Stimulated activated CD4-positive, alpha-beta T cell treated with anti-CD3 and anti-CD28 coated beads, TNF-alpha, amount 100 ng/mL, for 4 hours (primary cell): Measurements from ENCODE around the gene CD109.
A peak's percentile ranks its signal among the peaks of the same experiment; 100 is the strongest.
"Not testable (repeated sequence)": the region's sequence is repeated elsewhere in the genome, so short reads cannot be mapped to it uniquely, and the experiment has no call there.

ENCODE experiments used
- DNase-seq, 3 experiments: peaks; one replicate each; pipeline ENCODE4 v3.0.0-alpha.2; 2020; ENCODE audit warnings: low read depth in 3 of 3

Gene CD109

DNA sequence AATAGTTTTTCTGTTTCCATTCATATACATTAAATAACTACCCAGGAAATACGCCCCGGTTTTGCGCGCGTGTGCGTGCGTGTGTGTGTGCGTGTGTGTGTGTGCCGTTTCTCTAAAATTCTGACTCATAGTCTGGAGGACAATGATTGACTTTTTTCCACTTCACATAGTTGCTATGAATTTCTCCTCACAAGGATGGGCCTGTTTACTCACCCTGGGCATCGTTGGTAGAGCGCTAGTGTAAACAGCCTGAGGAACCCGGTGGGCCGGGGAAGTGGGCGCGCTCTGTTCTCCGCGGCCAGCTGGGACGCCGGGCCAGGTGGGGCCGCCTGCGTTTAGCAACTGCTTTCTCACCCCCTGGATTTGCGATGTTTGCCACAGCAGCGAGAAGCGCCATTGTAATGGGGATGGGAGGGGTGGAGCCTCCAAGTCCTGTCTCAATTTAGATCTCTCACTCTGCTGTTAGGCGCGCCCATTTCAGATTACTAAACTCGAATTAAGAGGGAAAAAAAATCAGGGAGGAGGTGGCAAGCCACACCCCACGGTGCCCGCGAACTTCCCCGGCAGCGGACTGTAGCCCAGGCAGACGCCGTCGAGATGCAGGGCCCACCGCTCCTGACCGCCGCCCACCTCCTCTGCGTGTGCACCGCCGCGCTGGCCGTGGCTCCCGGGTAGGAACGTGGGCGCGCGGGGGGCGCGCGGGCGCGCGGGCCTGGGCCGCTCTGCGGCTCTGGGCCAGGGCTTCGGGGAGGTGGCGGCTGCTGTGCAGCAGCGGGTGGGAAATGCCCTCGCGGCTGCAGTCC lies at the start of gene CD109:
Gene CD109 (plus strand): TSS at position 585 of the 803 bp plus-strand sequence. CDS start 13 bp downstream, at position 598.
- DNase-seq, result peak; percentile 44 to 67 (median 56)

DNA sequence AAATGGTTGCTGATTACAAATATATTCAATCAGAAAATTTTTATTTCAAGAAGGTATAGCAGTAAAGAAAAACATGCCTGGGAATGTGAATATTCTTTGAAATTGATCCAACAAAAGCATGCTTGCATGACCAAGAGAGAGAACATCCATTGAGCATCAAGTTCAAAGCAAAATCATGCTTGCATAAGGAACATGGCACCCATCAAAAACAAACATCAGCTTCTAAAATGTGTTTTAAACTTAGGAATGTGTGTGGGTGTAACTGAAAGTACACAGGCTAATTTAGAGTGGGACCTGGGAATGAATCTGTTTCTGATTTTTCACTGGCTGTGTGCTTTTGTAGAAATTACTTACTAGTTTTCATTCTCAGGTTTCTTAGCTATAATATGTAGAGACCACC lies 47.8 kb upstream of the CD109 start:
- DNase-seq, result no peak

DNA sequence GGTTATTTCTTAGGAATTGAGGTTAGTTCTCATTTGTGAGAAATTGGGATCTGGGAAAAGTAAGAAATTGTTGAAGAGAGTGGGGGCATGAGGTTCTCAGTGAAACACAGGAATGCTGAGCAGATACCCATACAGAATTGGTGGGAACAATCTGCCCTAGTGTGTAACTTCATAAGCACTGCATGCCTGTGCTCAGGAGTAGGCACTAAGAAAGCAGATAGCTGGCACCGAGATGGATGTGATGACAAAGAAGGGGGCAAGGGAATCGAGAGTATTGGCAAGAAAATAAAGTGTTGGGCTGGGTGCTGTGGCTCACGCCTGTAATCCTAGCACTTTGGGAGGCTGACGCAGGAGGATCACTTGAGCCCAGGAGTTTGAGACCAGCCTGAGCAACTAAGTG lies 46.2 kb upstream of the CD109 start:
- no peak for DNase-seq

DNA sequence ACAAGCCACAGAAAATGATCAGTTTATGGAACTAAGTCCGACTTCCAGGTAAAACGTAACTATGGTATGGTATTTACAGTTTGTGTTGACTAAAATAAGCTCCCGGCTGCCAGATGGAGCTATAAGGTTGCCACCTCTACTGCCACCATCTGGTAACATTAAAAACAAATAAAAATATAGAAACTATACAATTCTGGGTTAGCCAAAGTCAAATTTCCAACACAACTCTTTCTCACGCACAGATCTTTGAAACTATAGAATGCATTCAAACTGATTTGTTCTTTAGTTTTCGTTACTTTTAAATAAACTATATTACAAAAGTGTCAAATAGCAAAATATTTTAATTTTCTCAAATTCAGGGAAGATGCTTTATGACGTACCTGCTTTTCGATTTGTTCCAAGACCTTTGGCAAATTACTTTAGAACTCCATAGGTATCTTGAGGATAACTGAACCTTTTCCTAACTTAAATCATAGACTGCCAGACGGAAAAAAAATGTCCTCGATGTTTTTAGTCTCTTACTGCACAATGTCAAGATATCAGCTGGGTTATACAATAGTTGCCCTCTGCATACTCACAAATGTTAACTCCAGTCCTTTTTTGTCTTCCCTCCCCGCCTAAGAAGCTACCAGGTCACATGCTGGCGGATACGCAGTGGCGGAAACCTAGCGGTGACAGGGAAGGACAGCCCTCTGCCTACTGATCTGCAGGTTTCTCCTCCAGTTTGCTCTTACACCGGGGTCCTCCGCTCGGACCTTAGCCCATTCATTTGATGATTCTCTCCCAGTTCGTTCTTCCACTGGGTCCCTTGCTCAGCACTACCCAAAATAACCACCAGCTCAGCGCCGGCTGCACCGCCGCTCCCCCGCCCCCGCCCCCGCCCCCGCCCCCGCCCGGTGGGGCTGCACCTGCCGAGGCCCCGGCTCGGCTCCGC lies 43.1 kb upstream of the CD109 start:
- DNase-seq, result peak; percentile 18 to 36 (median 20)

DNA sequence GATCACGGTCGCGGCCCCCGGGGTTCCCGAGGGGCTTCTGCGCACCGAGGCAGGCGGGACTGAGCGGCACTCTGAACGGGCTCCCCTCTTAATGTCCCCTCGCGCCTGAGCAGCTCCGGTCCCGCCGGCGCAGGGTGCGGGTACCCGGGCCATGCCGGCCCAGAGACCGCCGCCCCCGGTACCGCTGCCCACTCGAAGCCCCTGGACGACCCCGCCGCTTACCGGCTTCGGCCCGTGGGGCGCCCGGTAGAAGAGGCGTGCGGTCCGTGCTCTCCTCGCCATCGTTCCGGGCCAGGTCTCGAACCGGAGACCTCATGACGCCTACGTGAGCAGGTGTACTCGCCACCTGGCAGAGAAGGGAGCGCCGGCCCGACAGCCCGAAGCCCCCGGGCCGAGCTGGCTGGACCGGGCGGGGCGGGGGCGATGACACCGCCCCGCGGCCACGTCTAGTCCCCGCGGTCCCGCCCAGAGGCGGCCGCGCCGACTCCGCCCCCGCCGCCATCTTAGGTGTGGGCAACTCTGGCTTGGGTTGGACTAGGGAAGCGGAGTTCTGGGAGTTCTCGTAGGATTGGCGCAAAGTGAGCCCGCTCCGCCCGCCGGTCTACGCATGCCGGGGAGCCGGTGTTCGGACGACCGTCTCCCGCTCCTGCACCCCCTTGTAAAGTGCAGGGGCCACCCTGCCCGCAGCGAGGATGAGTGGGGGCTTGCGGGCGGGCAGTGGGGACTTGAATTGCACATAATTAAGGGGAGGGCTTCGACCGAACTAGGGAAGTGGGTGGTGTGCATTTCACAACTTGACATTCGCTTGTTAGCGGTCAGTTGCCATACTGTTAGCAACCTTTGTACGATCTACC lies 42.2 kb upstream of the CD109 start, which contains the start of gene SLC17A5:
Gene SLC17A5 (minus strand): TSS at position 422 of the 854 bp plus-strand sequence. CDS start 106 bp downstream, at position 316.
- DNase-seq, result peak; percentile 76 to 89 (median 82)

DNA sequence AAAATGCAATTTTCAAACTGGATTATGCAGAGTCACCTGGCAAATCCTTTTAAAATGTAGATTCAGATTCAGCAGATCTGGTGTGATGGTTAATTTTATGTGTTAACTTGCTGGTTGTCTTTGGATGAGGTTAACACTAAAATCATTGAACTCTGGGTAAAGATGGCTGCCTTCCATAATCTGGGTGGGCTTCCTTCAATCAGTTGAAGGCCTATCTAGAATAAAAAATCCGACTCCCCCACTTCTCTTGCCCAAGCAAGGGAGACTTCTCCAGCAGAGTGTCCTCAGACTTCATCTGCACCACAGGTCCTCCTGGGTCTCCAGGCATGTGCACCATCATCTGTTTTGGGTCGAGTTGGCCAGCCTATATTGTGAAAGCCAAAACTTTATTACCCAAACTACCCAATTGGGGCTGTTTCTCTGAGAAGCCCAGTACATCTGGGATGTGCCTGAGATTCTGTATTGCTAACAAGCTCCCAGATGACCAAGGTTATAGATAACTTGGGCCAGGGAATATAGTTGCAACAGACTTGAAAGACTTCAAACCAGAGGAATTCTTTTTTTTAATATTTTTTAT lies 40.6 kb upstream of the CD109 start:
- DNase-seq, result no peak

DNA sequence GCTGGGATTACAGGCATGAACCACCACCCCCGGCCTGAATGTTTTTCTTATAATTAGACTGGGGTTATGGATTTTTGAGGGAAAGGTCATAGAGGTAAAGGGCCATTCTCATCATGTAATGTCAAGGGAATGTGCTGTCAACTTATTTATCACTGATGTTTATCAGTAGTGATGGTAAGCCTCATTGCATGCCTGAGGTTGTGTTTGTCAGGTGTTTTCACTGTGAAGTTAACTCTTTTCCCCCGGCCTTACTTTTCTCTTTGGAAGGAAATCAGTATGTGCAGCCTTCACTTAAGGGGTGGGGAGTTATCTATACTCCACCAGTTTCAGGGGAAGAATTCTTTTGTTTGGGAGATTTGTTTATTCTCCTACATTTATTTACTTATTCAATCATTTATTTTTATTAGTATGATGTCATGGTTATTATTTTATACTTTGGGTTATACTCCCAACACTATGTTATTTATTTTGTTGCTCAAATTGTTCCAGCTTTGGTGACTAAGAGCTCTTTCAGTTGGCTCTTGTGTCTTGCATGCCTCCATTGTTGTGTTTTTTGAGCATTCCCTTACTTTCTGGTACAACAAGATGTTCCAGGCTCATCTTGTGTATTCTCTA lies 39.4 kb upstream of the CD109 start:
- DNase-seq, result no peak

DNA sequence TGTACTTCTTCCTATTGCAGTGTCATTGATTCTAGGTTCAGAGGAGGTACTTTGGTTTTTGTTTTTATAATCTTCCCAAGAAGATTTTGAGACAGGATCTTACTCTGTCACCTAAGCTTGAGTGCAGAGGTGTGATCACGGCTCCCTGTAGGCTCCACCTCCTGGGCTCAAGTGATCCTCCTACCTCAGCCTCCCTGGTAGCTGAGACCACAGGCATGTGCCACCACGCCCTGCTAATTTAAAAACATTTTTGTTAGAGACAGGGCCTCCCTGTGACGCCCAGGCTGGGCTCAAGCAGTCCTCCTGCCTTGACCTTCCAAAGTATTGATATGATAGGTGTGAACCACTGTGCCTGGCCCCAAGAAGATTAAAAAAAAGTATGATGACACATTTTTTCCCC lies 38.8 kb upstream of the CD109 start:
- no peak for DNase-seq

DNA sequence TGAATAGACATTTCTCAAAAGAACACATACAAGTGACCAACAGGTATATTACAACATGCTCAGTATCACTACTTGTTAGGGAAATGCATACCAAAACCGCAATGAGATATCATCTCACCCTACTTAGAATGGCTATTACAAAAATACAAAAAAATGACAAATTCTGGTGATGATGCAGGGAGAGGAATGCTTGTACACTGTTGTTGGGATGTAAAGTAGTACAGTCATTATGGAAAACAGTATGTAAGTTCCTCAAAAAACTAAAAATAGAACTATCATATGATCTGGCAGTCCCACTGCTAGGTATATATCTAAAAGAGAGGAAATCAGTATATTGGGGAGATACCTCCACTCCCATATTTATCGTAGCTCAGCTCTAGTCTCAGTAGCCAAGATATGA lies 31.3 kb upstream of the CD109 start:
- DNase-seq, result no peak

DNA sequence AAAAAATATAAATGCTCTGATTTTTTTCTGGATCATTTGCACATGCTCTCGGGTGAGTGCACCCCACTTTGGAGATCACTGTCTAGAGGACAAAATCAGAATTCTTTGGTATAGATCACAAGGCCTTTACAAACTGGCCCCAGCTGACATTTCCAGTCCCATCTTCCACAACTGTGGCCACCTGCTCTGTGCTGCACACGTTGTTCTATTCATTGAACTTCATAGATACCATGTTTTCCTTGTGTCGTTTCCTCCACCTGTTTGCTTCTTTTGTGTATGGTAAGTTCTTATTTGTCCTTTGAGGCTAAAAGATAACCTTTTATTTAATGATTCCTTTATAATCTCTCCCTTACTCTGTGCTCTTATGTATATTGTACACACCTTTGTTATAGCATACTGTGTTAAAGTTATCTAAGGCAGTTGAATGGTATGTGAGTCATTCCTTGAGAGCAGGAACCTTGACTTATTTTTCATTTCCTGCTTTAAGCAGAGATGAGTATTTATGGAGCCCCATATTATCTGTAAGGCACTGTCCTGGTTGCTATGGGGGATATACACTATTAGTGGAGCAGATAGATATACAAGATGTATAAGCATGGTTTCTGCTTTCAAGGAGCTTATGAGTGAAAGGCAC lies 30.2 kb upstream of the CD109 start:
- no peak for DNase-seq

DNA sequence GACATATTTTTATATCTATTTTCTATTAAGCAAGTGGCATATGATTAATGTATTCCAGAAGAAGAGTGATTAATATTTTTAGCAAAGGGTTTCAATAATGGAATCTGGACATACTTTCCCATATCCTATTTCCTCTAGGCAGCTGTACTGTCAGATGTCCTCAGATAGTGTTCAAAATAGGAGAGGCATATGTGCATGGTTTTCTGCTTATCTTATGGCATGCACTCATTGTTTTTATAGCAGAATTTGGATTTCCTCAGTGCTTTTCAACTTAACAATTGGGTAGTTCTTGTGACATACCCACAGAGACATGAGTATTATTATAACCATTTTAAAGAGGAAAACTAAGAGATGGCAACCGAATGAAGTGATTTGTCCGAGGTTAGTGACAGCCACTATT lies 29.6 kb upstream of the CD109 start:
- DNase-seq, result no peak

DNA sequence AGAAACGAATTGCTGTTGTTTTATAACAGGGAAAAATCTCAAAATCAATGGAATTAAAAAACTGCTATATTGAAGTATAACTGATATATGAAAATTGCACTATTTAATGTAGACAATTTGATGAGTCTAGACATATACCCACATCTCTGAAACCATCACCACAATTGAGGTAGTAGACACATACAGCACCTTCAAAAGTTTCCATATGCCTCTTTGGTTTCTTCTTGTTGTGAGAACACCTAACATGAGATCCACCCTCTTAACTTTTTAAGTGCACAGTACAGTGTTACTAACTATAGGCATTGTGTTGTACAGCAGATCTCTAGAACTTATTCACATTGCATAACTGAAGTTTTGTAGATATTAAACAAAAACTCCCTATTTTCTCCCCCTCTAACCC lies 28.2 kb upstream of the CD109 start:
- no peak for DNase-seq

DNA sequence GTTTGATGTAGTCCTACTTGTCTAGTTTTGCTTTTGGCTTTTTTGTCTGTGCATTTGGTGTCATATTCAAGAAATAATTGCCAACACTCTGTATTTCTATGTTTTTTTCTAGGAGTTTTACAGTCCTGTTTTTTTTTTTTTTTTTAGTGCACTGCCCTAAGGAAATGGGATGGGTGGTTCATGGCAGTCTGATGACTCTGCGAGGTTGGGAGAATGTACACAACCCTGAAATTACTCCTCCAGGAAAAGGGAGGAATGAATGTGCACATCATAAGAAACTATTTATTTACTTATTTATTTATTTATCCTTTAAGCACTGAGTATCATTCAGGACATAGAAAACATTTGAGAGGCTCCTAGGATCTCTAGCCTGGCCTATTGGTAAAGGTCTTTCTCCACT lies 27.0 kb upstream of the CD109 start:
- DNase-seq, result no peak

DNA sequence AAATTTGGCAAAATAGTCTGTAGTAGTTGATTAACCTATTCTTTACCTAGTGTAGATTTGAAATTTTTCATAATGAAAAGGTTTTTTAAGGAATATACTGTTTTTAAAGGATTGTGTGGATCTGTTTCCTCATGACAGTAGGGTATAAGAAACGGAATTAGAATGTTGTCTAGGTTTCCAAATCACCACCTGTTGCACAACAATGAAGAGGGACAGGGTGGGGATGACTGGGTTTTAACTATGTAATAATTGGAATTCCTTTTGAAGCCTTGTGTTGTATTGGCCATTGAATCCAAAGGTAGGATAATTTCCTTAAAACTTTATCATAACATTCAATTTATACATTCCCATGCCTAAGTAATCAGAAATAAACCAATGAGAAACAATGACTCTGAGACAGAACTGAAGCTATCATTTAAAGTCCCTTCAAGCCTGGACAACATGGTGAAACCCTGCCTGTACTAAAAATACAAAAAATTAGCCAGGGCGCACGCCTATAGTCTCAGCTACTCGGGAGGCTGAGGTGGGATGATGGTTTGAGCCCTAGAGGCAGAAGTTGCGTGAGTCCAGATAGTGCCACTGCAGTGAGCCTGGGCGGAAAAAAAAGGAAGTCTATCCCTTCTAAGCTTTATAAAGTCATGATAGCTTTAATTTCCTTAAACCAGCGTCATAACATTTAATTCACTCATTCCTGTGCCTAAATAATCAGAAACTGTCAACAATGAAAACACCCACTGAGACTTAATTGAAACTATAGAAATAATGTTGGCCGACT lies 23.9 kb upstream of the CD109 start:
- DNase-seq, result no peak

DNA sequence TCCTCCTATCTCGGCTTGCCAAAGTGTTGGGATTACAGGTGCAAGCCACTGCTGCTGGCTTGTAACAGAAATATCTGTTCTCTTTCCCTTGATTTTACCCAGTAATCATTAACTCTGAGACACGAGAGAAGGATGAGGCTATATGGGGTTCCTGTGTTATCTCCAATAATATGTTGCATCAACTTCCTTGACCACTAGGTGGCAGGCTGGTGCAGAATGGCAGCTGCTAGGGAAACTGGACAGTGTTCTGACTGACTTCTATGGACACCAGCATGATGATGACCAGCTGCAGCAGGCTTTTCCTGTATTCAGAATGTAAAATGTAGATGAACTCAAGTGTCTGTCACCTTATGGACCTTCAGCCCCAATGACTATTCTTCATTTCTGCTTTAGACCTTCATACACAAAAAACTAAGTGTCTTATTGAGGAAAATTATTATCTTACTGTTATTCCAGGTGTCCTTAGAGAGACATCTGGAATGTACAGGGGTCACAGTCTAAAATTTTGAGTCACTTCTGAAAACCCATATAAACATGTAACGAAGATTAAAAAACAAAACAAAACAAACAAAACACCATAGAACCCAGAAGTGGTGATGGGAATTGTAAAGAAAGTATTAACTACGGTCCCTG lies 20.4 kb upstream of the CD109 start:
- peak; percentile 36 to 52 (median 37) for DNase-seq

DNA sequence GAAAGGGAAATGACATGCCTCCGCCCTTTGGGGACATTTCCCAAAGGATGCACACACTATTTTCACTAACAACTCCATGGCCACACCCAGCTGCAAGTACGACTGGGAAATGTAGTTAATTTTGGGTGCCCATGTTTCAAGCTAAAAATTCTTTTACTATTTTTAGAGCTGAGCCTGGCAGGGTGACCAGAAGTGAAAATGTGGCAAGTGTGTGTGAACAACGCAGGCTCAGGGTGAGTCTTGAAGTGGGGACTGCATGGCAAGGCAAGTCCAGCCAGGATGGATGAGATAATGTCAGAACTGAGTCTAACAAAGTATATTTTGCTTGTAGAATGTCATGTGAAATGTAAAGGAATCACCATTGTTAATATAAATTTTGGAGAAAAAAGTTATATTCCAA lies 17.0 kb upstream of the CD109 start:
- no peak for DNase-seq

DNA sequence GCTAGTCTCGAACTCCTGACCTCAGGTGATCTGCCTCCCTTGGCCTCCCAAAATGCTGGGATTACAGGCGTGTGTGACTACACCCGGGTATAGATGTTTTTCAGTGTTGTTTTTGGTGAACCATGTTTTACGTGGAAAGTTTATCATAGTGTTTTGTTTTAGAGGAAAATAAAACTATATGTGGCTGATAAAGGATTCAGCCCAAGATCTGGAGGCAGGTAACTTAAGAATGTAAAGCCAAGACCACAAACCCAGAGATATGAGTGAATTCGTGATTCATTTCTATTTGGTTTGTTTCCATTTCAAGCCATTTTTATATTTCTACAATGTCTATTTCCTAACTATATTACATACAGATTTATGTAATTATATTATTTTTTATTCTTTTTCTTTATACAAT lies 16.2 kb upstream of the CD109 start:
- not testable (repeated sequence) for DNase-seq

DNA sequence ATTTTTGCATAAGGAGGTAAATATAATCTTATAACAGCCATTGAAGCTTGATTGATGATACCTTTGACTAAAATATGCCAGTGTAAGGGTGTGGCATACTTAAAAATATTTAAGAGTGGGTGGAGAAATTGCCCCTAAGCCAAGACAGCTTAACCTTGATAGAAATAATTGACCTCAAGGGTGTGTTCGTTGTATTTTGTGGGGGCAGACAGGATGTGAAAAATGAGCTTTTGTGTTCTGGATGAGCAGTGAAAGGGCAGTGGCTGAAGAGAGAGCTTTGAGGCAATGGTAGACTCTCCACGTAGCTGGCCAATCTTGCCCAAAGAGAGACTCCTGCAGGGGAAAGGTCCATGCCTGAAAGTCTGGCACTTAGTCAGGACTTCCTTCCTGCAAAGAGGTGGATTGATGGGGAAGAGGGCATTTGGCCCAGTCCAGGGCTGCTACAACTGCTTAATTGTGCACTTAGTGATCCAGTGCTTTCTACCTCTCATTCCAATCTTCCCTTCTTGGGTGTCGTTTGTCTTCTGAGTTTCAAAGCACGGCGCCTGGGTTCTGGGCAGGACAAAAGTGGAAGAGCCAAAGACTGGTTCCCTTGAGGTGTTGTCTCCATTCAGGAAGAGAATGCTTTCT lies 15.6 kb upstream of the CD109 start:
- no peak for DNase-seq

DNA sequence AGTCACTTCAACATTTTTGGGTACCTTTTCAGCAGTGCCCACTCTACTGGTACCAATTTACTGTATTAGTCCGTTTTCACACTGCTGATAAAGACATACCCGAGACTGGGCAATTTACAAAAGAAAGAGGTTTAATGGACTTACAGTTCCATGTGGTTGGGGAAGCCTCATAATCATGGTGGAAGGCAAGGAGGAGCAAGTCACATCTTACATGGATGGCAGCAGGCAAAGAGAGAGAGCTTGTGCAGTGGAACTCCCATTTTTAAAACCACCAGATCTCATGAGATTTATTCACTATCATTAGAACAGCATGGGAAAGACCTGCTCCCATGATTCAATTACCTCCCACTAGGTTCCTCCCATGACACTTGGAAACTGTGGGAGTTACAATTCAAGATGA lies 12.4 kb upstream of the CD109 start:
- not testable (repeated sequence) for DNase-seq
